HL-60/S4 (cell line): ENCODE results near the gene PTPRK.

ENCODE experiments used
- in situ Hi-C: fragments of 300-500 bp; cut with MboI; formaldehyde crosslinking; loops from 2 replicates; pipeline ENCODE4 v1.14.3; 2022; ENCODE audit warnings: low sequenced_read_pairs

PTPRK gene

GRCh38 chr6:128395596-128395995, 124.8 kb downstream of the PTPRK start:
- in situ Hi-C loops, result no loop called here

- in situ Hi-C loops, result no loop called here
These were observed 125.2 kb downstream of the PTPRK start for GRCh38 chr6:128395188-128395587.

- in situ Hi-C loops, result no loop called here
These were observed 126.2 kb downstream of the PTPRK start for GRCh38 chr6:128394167-128394566.

DNA sequence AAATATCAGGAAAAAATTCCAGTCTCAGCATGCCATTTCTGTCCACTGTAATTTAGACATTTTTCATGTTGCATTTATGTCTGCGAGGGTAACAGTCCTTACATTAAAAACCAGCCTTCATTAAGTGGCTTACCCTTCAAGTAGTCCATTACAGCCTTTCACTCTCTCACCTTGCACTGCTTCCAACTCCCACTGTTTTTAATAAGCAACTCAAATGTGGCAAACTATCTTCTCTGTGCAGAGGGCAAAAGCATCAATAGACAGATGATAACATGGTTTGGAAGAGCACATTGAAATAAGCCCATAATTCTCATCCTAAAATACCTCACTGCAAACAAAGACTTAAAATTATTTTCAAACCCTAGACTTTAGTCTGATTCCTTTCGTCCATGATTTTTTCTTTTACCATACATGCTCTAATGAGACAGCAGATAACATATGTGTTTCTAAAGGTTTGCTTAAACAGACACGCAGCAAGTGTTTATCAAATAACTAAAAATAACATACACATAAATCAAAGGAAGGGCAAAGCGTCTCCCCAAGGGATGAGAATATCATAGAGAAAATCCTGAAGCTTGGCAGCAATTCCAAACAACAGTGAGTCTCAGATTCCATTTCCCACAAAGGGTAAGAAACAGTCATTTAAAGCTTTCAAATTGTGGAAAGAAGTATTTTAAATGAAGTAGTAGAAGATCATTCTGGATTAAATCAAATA, 130.4 kb downstream of the PTPRK start:
- in situ Hi-C loops, result no loop called here

DNA sequence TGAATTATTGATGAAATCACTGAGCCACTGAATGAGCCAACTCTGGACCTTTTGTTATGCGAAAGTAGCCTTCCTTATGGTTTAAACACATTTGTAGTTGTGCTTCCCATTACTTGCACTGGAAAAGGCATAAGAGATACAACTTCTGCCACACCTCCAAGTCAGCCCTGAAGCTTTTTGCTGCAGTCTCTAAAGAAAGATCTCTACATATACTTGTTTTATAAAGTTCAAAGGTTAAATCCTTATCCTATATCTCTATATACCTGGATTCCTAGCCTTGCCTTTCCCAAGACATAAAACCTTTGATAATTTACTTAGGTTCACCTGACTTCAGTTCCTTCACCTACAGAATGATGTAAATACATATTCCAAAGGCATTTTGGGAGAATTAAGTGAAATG, 132.0 kb downstream of the PTPRK start:
- in situ Hi-C loops, result no loop called here

DNA sequence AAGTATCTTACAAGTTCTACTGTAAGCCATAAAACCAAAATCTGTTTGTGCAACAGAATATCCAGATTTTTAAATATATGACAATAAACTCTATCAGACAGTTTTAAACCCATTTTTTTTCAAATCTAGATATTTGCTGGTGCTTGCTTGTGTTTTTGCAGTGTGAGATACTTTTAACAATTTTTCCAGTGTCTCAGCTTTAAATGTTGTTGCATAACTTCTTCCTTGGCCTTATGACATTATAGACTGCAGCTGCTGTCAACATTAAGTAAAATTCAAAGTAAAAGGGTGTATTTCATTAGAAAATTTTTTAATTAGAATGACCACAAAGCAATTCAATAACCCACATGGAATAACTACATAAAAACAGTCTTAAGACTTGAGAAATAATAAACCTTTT, 139.5 kb downstream of the PTPRK start:
- in situ Hi-C loops, result no loop called here

GRCh38 chr6:128379577-128379976, 140.8 kb downstream of the PTPRK start:
- in situ Hi-C loops, result no loop called here

DNA sequence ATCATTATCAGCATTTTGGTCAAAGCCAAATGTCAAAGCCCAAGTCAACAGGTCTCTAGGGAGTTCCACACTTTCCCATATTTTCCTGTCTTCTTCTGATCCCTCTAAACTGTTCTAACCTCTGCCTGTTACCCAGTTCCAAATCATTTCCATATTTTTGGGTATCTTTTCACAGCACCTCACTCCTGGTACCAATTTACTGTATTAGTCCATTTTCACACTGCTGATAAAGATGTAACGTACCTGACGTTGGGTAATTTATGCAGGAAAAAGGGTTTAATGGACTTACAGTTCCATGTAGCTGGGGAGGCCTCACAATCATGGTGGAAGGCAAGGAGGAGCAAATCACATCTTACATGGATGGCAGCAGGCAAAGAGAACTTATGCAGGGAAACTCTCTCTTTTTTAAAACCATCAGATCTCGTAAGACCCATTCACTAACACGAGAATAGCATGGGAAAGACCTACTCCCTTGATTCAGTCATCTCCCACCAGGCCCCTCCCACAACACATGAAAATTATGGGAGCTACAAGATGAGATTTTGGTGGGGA, 143.4 kb downstream of the PTPRK start:
- in situ Hi-C loops, result no loop called here

- in situ Hi-C loops, result no loop called here
These were observed 149.3 kb downstream of the PTPRK start for GRCh38 chr6:128371136-128371535.

DNA sequence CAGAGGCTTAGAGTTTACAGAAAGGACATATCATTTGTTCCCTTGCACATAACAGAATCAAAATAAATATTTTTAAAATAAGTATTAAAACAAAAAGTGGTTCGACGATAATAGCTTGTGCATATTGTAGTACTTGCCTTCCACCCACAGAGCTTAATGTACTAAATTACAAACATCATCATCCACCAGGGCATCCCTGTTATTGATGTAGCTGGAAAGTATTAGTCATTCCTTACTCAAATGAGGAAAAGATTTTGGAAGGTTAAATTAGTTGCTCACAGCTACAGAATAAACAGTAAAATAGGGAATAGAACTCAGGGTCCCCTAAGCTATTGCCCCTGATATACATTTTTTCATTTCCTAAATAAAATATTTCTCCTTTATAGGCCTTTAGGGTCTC, 150.3 kb downstream of the PTPRK start:
- in situ Hi-C loops, result no loop called here

DNA sequence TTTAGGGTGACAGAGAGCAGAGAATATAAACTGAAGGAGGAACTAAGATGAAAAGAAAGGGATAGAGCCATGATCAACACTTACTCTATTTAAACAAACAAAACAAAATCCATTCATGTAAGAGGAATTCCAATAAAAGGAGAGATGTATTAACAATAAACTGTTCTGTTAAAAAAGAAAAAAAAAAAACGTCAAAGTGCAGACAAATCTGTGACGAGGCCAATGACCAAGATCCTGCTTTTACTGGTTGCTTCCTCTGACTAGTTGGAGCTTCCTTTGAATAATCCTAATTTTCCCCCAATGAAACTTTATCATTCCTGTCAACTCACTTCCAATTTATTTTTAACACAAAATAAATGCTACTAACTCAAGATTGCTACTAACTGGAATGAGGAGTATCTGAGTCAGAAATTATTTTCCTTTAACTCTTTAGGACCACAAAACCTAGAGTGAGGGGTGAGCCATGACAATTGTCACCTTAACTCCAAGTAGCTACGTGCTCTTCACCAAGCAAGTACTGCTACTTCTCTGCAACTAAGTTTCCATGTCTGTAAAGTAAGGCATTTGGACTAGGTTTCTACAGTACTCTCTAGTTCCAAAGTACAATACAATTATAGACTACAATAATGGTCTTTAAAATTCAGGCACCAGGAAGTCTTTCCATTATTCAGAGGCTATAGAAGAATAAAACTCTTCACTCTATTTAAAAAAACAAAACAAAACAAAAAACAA, 152.0 kb downstream of the PTPRK start:
- in situ Hi-C loops, result no loop called here

DNA sequence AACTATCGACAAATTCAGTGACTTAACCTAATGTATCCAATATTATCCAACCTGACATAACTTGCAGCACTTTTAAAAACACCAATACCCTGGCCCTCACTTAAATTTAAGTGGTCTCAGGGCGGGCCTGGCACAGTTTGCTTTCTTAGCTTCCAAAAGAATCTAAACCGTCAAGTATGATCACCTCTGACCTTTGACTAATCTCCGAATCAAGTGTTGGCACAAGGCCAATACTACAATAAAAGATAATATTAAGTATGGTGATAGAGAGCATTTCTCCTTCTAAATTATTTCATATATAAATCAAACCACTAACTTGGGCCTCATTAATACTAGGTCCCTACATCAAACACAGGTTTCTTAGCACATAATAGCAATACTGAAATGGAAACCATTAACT, 153.0 kb downstream of the PTPRK start:
- in situ Hi-C loops, result no loop called here

- in situ Hi-C loops, result no loop called here
These were observed 154.8 kb downstream of the PTPRK start for GRCh38 chr6:128365520-128366160.

DNA sequence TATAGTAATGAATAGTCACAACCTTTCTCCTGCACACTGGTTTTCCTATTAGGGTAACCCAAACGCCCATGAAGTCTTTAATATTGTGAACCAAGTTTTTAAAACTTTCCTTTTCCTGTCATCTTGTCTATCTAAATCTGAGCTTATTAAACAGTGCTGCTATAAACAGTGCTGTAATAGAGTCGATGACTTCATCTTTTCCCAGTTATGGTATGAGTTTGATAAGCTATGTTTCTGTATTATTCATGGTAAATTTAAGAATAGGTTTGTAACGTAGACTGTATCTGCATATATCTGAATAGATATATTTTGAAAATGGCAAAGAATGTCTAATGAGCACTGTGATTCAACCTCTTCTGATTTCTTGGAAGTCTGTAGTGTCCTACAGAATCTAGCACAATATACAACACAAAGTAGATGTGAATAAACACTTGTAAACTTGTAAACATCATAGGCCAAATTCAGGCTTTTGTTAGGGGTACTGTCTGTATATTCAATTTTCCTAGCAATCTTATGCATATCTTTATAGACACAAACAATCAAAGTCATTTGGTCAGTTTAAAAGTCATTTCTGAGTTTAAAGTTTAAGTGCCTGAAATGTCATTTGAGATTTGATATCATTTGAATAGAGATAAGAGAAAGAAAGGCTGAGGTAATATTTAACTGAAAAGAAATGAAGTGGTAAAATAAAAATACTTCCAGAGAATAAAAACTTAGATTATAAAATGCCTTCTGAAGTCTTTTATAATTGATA, 155.5 kb downstream of the PTPRK start:
- in situ Hi-C loops, result no loop called here

DNA sequence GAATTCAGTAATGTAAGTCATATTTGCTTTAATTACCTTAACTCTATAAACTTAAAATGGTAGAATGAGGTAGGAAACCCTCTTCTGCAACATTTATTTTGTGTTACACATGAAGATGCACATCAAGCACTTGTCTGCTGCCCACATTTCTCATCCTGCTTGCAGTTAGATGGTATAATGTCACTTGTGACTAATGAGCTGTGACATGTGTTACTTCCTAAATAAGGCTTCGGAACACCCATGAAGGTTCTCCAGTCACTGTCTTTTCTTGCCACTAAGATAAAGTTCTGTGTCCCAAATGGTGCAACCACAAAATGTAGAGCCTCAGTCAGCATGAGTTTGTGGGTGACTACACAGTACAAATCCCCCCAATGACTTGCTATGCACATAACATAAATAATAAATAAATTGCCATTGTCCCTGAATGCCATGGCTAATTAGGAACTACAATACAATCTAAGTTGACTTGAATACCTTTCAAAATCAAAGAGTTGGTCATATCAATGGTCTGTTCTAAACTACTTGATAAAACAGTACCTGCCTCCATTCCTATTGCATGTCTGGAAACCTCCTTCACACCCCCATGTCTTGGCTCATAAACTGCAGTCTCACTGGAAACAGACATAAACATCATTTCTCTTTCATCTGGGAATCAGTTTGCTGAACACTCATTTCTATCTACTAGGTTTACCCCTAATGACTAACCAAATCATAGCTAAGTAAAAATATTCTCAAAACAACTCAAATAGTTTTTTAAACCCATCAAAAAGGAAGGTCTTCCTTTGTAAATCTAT, 157.2 kb downstream of the PTPRK start:
- in situ Hi-C loops, result no loop called here

DNA sequence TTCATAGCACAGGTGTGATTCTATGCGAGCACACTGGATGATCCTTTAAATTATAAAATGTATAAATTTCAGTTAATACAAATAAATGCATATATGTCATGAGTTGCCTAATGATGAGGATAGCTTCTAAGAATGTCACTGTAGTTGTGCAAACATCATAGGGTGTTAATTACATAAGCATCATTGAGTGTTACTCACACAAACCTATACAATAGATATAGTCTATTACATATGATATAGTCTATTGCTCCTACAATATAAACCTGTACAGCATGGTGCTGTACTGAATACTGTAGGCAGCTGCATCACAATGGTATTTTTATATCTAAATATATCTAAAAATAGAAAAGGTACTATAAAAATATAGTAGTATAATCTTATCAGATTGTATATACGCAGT, 159.0 kb downstream of the PTPRK start:
- in situ Hi-C loops, result no loop called here

DNA sequence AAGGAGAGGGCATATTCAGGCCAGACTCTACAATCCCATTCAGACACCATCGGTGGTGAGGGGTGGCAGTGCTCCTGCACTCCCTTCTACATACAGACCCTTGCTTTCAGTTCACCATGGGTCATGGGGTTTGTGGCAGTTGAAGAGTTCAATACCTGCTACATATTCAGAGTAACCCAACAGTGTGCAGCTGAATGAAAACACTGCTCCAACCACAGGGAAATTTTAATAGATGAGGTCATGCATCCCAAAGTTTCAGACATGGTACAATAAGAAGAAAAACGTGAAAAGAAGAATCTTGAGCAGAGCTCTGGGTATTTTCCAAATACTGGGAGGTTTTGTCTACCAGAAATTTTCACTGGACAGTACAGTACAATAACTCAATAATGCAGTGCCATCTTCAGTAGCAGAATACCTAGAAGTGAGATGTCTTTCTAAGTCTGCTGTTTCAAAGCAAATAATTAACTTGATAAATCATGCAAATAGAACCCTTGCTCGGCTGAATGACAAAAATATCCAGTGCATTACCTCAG, 162.1 kb downstream of the PTPRK start:
- in situ Hi-C loops, result no loop called here

- in situ Hi-C loops, result no loop called here
These were observed 162.8 kb downstream of the PTPRK start for GRCh38 chr6:128357392-128358130.

DNA sequence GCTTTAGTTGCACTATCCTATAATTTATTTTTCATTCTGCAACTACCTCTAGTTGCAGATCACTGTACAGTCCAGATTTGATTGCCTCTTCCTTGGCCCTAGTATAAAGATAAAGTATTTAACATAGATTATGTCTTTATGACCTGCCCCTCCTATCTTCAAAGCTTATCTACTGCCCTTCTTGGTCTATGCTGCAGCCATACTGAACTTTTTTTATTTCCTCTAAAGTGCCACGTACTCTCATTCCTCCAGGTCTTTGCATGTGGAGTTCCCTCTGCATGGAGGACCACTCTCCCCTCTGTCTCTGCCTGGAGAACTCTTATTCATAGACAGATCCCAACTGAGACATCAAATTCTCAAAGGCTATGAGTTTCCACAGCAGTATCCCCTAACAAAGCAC, 168.0 kb downstream of the PTPRK start:
- in situ Hi-C loops, result no loop called here

DNA sequence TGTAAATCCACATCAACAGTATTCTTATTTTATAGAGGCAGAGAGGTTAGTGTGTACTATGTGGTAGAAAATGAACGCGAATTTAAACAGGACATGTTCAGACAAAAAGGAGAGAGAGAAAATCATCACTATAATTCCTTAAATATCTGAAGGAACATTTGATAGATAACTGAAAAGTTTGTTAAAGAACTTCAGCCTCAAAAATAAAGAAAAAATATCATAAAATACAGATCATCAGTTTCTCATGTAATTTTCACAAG, 169.2 kb downstream of the PTPRK start:
- in situ Hi-C loops, result no loop called here
